GM18498 (cell line): ENCODE measurements around the gene PSAPL1.

Source experiments
- ATAC-seq: cut with Tn5 transposase; IDR thresholded peaks from one replicate; pipeline ENCODE4 v1.9.1; 2021; ENCODE audit warnings: mild to moderate bottlenecking, moderate library complexity; ENCODE audit not compliant: unreplicated experiment

The PSAPL1 gene

GRCh38 chr4:7434766-7435150 is at the start of gene PSAPL1:
TSS of gene PSAPL1 (minus strand) at chr4:7434930. CDS start at chr4:7434879, 51 bp downstream.
- no peak for ATAC-seq

GRCh38 chr4:7481227-7481626 is 46.5 kb upstream of the PSAPL1 start:
- ATAC-seq, result no peak

- no peak for ATAC-seq
These were observed 45.7 kb upstream of the PSAPL1 start for GRCh38 chr4:7480423-7480822.

- ATAC-seq, result no peak
These were observed 43.9 kb upstream of the PSAPL1 start for GRCh38 chr4:7478665-7479064.

GRCh38 chr4:7477695-7478094 is 43.0 kb upstream of the PSAPL1 start:
- no peak for ATAC-seq

GRCh38 chr4:7476820-7477219 is 42.1 kb upstream of the PSAPL1 start:
- no peak for ATAC-seq

GRCh38 chr4:7475207-7475606 is 40.5 kb upstream of the PSAPL1 start:
- ATAC-seq, result no peak

- no peak for ATAC-seq
These were observed 39.6 kb upstream of the PSAPL1 start for GRCh38 chr4:7474320-7474719.

- no peak for ATAC-seq
These were observed 38.4 kb upstream of the PSAPL1 start for GRCh38 chr4:7473081-7473480.

GRCh38 chr4:7472442-7473013 is 37.8 kb upstream of the PSAPL1 start:
- ATAC-seq, result no peak

GRCh38 chr4:7470522-7471128 is 35.9 kb upstream of the PSAPL1 start:
- ATAC-seq, result no peak

GRCh38 chr4:7470111-7470510 is 35.4 kb upstream of the PSAPL1 start:
- no peak for ATAC-seq

- no peak for ATAC-seq
These were observed 34.3 kb upstream of the PSAPL1 start for GRCh38 chr4:7469023-7469422.

- no peak for ATAC-seq
These were observed 32.7 kb upstream of the PSAPL1 start for GRCh38 chr4:7467471-7467870.

- no peak for ATAC-seq
These were observed 32.2 kb upstream of the PSAPL1 start for GRCh38 chr4:7466904-7467303.

- no peak for ATAC-seq
These were observed 31.5 kb upstream of the PSAPL1 start for GRCh38 chr4:7466215-7466614.

- ATAC-seq, result no peak
These were observed 30.3 kb upstream of the PSAPL1 start for GRCh38 chr4:7465017-7465416.

GRCh38 chr4:7464259-7464655 is 29.5 kb upstream of the PSAPL1 start:
- no peak for ATAC-seq

- ATAC-seq, result no peak
These were observed 29.0 kb upstream of the PSAPL1 start for GRCh38 chr4:7463566-7464258.

GRCh38 chr4:7462509-7462971 is 27.8 kb upstream of the PSAPL1 start:
- no peak for ATAC-seq

- ATAC-seq, result no peak
These were observed 26.5 kb upstream of the PSAPL1 start for GRCh38 chr4:7461230-7461629.

- ATAC-seq, result no peak
These were observed 25.8 kb upstream of the PSAPL1 start for GRCh38 chr4:7460566-7460965.
